ENCODE results near the gene GYS2.

DNA sequence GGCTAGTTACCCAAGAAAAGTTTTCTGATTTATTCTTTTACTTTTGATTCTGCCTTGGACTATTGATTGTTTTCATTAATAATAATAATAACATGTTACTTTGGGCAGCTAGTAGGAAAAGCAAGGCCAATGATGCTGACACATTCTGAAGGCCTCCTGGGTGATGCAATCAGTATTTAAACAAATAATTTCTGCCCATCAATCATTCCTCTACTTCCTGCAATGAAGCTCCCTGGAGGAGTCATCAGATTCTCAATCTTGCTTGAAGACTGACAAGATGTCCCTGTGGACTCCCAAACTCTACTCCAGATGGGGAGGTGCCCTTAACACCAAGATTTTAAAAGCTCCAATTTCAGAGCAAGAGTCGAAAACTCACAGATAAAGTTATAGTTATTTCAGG is 78.6 kb downstream of the GYS2 start, which contains the start of gene SPX:
- TF ChIP-seq CTCF (IDR thresholded peaks at IDR 0.05; ENCODE audit: insufficient read depth, low read depth, low read length): no peak
- no peak for TF ChIP-seq EZH2 (IDR thresholded peaks at IDR 0.05; ENCODE audit: insufficient read depth, low read length)

Data from astrocyte (in vitro differentiated cells and primary cell).